Esophagus squamous epithelium (tissue), 5 donors: ENCODE measurements around the gene LAMA5. TPM values are rescaled to one million over a fixed set of nuclear protein-coding genes. Genes with fewer than 3 reads are reported as not detected.

Experiments
- DNase-seq: peaks from one replicate; lab custom pipeline; 2025; lab: John Stamatoyannopoulos, UW
- H3K27ac ChIP-seq, 4 donors: fragments of 200-600 bp; sonication (generic); one replicate each; pipeline ENCODE4 v1.5.1; 2016 to 2019; ENCODE audit warnings: mild to moderate bottlenecking in 1 of 4
- H3K27me3 ChIP-seq, 4 donors: fragments of 200-600 bp; sonication (generic); 1 replicate in 3 of 4; 2 replicates in 1 of 4; pipeline versions ENCODE4 v1.5.1 to v1.6.0; 2017 to 2021; ENCODE audit warnings: antibody characterized with exemption in 1 of 4
- H3K36me3 ChIP-seq, 3 donors: fragments of 200-600 bp; sonication (generic); one replicate each; pipeline ENCODE4 v1.5.1; 2016 to 2019
- H3K4me1 ChIP-seq, 3 donors: fragments of 200-600 bp; sonication (generic); one replicate each; pipeline ENCODE4 v1.5.1; 2017 to 2019
- H3K4me3 ChIP-seq, 4 donors: fragments of 200-600 bp; sonication (generic); 1 replicate in 3 of 4; 2 replicates in 1 of 4; pipeline ENCODE4 v1.5.1; 2016 to 2019; ENCODE audit warnings: mild to moderate bottlenecking in 2 of 4, moderate library complexity in 1 of 4
- H3K9me3 ChIP-seq, 3 donors: fragments of 200-600 bp; sonication (generic); one replicate each; pipeline ENCODE4 v1.5.1; 2016 to 2019
- CTCF ChIP-seq, 6 experiments: fragments of 450-650 bp in 4 of 6; fragments of 200-600 bp in 2 of 6; sonication (generic) in 2 of 6; IDR thresholded peaks; one replicate each; pipeline ENCODE4 v1.5.1; 2016 to 2019; ENCODE audit warnings: antibody characterized with exemption in 6 of 6, mild to moderate bottlenecking in 4 of 6, moderate library complexity in 4 of 6
- POLR2A ChIP-seq, 4 donors: fragments of 450-650 bp; IDR thresholded peaks; one replicate each; pipeline ENCODE4 v1.6.1; 2017; ENCODE audit warnings: antibody characterized with exemption in 4 of 4, mild to moderate bottlenecking in 4 of 4, moderate library complexity in 3 of 4
- WGBS, 2 donors: methylation state at CpG; one replicate each; pipeline ENCODE4 v1.1.5; 2018; 5-methylcytosine and 5-hydroxymethylcytosine counted together
- intact Hi-C: fragments of 100-400 bp; cut with DNase I; formaldehyde crosslinking; loops from one replicate; pipeline ENCODE4 v1.15.0; 2022
- total RNA-seq, 4 donors: library from RNA; depleted of rRNA; stranded (reverse); fragments of >200 nt; gene quantifications; one replicate each; pipeline ENCODE4 v1.1.0, GENCODE V29; 2016
- donor health status: DM: yes; HTN: yes; CAD: no.

The LAMA5 gene
- total RNA-seq, 4 donors from 2014 or later = 60.4 to 127 (median 98.9) TPM

- DNase-seq = no peak
- Histone ChIP-seq H3K9me3 (no peaks in the 10 kb centered on the region), H3K4me1 (peaks cover 19 to 31% (median 22%) of the 10 kb centered on the region in 3 donors), H3K4me3 (no peak overlapping the region), H3K36me3 (peaks cover 0 to 12% (median 0%) of the 10 kb centered on the region in 3 donors), H3K27me3 (no peaks in the 10 kb centered on the region), H3K27ac (no peak overlapping the region)
- 95 to 96% methylated on average over 3 to 6 of the region's 9 CpGs for WGBS, 2 donors
- TF ChIP-seq POLR2A (IDR thresholded peaks at IDR 0.05) (no peak), CTCF (IDR thresholded peaks at IDR 0.05) (no peak)
- intact Hi-C loops = no loop called here
These were observed 37.1 kb upstream of the LAMA5 start for GRCh38 chr20:62404112-62404665.

- TF ChIP-seq CTCF (IDR thresholded peaks at IDR 0.05) = no peak
- no peak for TF ChIP-seq POLR2A (IDR thresholded peaks at IDR 0.05)
- 73 to 82% methylated on average over 8 to 9 of the region's 13 CpGs for WGBS, 2 donors
- H3K4me3 ChIP-seq = no peak overlapping the region
- no peaks in the 10 kb centered on the region for H3K27me3 ChIP-seq
- intact Hi-C loops = no loop called here
- H3K36me3 ChIP-seq = peaks cover 0 to 12% (median 0%) of the 10 kb centered on the region in 3 donors
- no peak for DNase-seq
- H3K27ac ChIP-seq = no peak overlapping the region
- peaks cover 19 to 31% (median 22%) of the 10 kb centered on the region in 3 donors for H3K4me1 ChIP-seq
- no peaks in the 10 kb centered on the region for H3K9me3 ChIP-seq
These were observed 36.2 kb upstream of the LAMA5 start for GRCh38 chr20:62403331-62403730.

- DNase-seq = no peak
- no peaks in the 10 kb centered on the region for H3K9me3 ChIP-seq
- no peak overlapping the region for H3K4me3 ChIP-seq
- H3K27ac ChIP-seq = no peak overlapping the region
- TF ChIP-seq POLR2A (IDR thresholded peaks at IDR 0.05) (no peak), CTCF (IDR thresholded peaks at IDR 0.05) (no peak)
- H3K36me3 ChIP-seq = peaks cover 0 to 12% (median 0%) of the 10 kb centered on the region in 3 donors
- peaks cover 17 to 25% (median 19%) of the 10 kb centered on the region in 3 donors for H3K4me1 ChIP-seq
- WGBS, 2 donors = 95% methylated on average over 7 of the region's 23 CpGs; no CpG with 5 or more reads in 1 of the 2 donors
- intact Hi-C loops = no loop called here
- no peaks in the 10 kb centered on the region for H3K27me3 ChIP-seq
These were observed 35.5 kb upstream of the LAMA5 start for GRCh38 chr20:62402456-62403150.

- DNase-seq = no peak
- no peaks in the 10 kb centered on the region for H3K9me3 ChIP-seq
- intact Hi-C loops = no loop called here
- H3K27me3 ChIP-seq = no peaks in the 10 kb centered on the region
- peaks cover 0 to 12% (median 0%) of the 10 kb centered on the region in 3 donors for H3K36me3 ChIP-seq
- 86% methylated on average over 7 of the region's 21 CpGs; no CpG with 5 or more reads in 1 of the 2 donors for WGBS, 2 donors
- TF ChIP-seq CTCF (IDR thresholded peaks at IDR 0.05) = peak in 2 of 6 experiments; percentile 4 to 26
- TF ChIP-seq POLR2A (IDR thresholded peaks at IDR 0.05) = no peak
- H3K27ac ChIP-seq = no peak overlapping the region
- no peak overlapping the region for H3K4me3 ChIP-seq
- H3K4me1 ChIP-seq = peaks cover 10 to 17% (median 12%) of the 10 kb centered on the region in 3 donors
These were observed 34.2 kb upstream of the LAMA5 start for GRCh38 chr20:62401331-62401779.

- Histone ChIP-seq H3K27me3 (no peaks in the 10 kb centered on the region), H3K9me3 (no peaks in the 10 kb centered on the region), H3K4me3 (no peak overlapping the region), H3K4me1 (peaks cover 2 to 9% (median 4%) of the 10 kb centered on the region in 3 donors), H3K27ac (no peak overlapping the region), H3K36me3 (peaks cover 0 to 12% (median 0%) of the 10 kb centered on the region in 3 donors)
- no peak for DNase-seq
- WGBS, 2 donors = 79 to 81% methylated on average over 7 to 10 of the region's 10 CpGs
- intact Hi-C loops = no loop called here
- TF ChIP-seq POLR2A (IDR thresholded peaks at IDR 0.05) (no peak), CTCF (IDR thresholded peaks at IDR 0.05) (no peak)
These were observed 33.4 kb upstream of the LAMA5 start for GRCh38 chr20:62400541-62400940.
